Skin epidermis (tissue), 12 donors: ENCODE data around the gene CHRND.

Experiments used
- H3K27ac ChIP-seq, 21 experiments: fragments of 200-600 bp; sonication (generic) in 11 of 21; one replicate each; pipeline ENCODE4 v1.5.0; 2020; ENCODE audit warnings: mild to moderate bottlenecking in 3 of 21, inconsistent platforms in 2 of 21, moderate library complexity in 2 of 21
- H3K4me3 ChIP-seq, 7 experiments: fragments of 200-600 bp; sonication (generic) in 2 of 7; one replicate each; pipeline ENCODE4 v1.5.0; 2020; ENCODE audit warnings: inconsistent platforms in 2 of 7, mild to moderate bottlenecking in 2 of 7, moderate library complexity in 1 of 7

The CHRND gene

DNA sequence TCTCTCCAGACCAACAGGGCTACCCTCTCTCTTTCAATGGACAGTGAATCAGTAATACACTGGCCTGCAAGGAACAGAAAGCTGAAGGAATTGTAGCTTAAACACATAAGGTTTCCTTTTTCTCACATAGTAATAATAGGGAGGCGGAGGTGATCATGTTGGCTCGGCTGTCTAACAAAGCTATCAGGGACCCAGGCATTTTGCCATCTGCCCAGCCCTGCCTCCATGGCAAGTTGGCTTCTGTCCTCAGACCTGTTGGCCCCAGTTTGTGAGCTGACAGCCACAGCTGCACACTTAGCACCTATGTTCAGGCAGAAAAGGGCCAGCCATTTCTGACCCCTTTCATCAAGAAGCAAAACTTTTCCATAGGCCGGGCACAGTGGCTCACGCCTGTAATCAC, 11.5 kb downstream of the CHRND start:
- no peak overlapping the region for H3K4me3 ChIP-seq
- H3K27ac ChIP-seq = no peak overlapping the region

DNA sequence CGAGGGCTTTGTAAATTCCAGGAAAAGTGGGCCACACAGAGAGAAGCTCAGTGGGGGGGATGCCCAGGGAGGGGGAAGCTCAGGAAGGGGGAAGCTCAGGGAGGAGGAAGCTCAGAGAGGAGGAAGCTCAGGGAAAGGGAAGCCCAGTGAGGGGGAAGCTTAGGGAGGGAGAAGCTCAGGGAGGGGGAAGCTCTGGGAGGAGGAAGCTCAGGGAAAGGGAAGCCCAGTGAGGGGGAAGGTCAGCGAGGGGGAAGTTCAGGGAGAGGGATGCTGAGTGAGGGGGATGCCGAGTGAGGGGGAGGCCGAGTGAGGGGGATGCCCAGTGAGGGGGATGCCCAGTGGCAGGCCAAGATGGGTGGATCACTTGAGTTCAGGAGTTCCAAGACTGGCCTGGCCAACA, 12.7 kb downstream of the CHRND start:
- no peak overlapping the region for H3K4me3 ChIP-seq
- no peak overlapping the region for H3K27ac ChIP-seq

DNA sequence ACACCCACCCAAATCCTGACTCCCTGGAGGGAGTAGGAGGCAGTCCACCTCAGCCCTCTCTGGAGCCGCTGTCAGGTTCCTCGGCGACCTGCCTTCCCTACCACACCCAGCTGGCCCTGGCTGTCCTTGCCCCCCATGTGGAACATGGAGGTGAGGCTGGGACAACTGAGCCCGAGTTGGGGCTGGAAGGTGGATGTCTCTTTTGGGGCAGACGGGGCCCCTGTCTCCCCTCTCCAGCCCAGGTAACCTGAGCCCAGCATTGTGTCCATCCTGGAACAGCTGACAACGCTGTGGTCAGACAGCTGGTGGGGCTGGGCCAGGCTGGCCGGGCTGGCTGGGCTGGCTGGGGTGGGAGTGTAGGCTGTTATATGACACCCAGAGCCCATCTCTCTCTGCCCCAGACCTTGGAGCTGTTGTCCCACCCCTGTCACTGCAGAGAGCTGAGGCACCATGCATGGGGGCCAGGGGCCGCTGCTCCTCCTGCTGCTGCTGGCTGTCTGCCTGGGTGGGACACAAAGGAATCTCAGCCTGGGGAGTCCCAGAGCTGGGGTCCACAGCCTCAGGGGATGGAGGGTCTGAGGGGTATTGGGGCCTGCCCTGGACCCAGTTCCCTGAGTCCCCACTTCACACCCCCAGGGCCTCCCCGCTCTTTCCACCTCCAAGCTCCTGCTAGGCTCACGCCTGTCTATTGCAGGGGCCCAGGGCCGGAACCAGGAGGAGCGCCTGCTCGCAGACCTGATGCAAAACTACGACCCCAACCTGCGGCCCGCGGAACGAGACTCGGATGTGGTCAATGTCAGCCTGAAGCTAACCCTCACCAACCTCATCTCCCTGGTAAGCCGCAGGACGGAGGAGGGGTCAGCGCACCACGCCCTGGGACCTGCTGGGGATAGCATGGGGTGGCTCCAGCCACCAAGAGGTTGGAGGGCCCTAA, 13.6 kb downstream of the CHRND start, which contains the start of gene CHRNG:
Gene CHRNG, plus strand, starts transcription at position 395 of the 934 bp plus-strand sequence. Its CDS starts 56 bp downstream, at position 451.
- Histone ChIP-seq H3K27ac (no peak within 1 kb of the TSS), H3K4me3 (no peak within 1 kb of the TSS)

DNA sequence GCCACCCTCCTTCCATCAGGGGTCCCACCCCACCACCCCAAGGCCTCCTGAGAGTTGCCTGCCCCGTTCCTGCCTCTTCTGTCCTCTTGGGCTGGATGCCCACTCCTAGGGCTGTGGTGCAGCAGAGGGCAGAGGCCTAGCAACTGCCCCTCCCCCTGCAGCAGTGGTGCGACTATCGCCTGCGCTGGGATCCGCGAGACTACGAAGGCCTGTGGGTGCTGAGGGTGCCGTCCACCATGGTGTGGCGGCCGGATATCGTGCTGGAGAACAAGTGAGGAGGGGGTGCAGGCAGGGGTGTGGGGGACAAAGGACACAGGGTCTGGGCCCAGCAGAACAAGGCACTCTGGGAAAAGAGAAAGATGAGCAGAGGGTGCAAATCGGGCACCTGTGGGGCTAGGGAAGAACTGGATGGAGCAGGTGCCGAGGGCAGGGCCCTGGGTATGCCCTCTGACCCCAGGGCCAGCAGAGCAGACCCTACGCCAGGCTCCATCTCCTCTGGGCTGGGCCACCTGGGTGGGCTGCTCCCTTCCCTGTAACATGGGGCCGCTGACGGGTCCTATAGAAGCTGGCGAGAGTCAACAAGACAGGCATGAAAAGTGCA, 14.6 kb downstream of the CHRND start:
- Histone ChIP-seq H3K27ac (no peak overlapping the region), H3K4me3 (no peak overlapping the region)

DNA sequence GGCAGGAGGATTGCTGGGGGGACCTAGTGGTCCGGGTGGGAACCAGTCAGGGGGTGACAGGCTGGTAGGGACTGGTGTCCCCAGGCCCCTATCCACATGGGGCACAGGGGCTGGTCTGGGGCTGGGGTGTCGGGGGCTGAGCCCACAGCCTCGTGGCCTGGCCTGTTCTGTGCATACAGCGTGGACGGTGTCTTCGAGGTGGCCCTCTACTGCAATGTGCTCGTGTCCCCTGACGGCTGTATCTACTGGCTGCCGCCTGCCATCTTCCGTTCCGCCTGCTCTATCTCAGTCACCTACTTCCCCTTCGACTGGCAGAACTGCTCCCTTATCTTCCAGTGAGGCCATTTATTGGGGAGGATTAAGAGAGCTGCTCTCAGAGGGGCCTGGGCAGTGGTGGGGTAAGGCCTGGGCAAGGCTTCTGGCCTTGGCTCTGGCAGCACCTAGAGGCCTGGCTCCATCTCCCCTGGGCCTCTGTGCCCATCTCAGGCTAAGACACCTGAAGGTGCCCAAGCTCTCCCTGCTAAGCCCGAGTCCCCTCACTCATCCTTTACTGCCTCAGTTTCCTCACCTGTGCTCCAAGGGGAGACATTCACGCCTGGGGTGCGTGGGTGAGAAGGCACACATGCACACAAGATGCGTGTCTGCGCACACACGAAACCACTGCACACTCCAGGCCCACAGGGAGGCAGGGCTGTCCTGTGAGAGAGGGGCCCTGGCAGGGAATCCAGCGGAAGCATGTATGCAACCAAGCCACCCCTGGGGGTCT, 15.4 kb downstream of the CHRND start:
- Histone ChIP-seq H3K27ac (no peak overlapping the region), H3K4me3 (no peak overlapping the region)

DNA sequence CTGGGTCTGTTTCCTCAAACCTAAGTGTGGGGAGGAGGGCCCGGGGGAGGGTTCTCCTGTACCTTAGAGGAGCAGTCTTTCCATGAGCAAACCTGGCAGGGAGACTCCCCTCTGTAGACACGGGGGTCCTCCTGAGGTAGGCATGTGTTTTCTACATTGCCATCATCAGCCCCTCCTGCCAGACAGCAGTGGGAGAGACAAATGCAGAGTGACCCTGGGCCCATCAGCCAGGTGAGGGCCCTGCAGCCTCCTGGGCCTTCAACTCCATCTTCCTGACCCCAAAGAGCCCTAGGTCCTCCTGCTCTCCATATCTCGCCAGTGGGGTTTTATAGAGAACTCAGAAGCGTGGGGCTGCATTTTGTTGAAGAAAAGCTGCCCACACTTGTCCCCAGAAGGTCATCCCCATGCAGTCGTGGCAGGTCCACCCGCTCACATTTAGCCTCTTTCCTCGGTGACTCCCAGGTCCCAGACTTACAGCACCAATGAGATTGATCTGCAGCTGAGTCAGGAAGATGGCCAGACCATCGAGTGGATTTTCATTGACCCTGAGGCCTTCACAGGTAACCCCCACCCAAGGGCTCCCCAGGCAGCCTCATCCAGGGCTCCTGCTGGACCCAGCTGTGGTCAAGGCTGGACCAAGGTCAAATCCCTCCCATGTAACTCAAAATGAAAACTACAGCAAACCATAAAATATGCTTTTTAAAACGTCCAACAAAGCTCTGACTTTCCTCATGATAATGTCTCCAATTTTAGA, 16.2 kb downstream of the CHRND start:
- H3K4me3 ChIP-seq = no peak overlapping the region
- H3K27ac ChIP-seq = no peak overlapping the region

DNA sequence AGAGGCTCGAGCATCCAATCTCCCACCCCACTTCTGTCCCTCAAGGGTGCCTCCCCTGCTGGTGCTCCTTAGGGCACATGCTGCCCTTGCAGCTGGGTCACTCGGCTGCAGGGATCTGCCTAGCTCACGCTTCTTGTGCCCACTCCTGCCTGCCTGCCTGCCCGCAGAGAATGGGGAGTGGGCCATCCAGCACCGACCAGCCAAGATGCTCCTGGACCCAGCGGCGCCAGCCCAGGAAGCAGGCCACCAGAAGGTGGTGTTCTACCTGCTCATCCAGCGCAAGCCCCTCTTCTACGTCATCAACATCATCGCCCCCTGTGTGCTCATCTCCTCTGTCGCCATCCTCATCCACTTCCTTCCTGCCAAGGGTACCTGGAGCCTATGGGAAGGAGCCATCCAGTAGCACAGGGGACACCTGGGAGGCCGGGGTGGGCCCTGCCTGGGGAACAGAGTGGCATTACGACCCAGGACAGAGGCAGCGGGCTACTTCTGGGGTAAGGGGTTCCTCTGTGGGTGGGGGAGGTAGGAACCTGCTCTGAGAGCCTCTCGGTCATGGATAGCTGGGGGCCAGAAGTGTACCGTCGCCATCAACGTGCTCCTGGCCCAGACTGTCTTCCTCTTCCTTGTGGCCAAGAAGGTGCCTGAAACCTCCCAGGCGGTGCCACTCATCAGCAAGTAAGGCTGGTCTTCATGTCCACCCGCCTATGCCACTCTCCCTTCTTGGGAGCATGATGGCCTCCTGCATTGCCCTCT, 16.9 kb downstream of the CHRND start:
- Histone ChIP-seq H3K27ac (no peak overlapping the region), H3K4me3 (no peak overlapping the region)

DNA sequence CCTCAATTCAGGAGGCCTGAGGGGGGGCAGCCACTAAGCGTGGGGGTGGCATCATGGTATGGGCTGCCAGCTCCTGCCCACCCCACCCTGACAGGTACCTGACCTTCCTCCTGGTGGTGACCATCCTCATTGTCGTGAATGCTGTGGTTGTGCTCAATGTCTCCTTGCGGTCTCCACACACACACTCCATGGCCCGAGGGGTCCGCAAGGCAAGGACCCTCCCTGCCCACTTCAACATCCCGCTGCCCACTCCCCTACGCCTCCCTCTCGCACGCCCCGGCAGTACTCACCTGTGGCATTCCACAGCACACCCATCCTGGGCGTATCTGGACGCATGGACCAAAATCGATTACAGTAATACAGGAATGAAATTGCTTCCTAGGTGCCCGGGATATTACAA, 17.5 kb downstream of the CHRND start:
- H3K4me3 ChIP-seq = no peak overlapping the region
- no peak overlapping the region for H3K27ac ChIP-seq

DNA sequence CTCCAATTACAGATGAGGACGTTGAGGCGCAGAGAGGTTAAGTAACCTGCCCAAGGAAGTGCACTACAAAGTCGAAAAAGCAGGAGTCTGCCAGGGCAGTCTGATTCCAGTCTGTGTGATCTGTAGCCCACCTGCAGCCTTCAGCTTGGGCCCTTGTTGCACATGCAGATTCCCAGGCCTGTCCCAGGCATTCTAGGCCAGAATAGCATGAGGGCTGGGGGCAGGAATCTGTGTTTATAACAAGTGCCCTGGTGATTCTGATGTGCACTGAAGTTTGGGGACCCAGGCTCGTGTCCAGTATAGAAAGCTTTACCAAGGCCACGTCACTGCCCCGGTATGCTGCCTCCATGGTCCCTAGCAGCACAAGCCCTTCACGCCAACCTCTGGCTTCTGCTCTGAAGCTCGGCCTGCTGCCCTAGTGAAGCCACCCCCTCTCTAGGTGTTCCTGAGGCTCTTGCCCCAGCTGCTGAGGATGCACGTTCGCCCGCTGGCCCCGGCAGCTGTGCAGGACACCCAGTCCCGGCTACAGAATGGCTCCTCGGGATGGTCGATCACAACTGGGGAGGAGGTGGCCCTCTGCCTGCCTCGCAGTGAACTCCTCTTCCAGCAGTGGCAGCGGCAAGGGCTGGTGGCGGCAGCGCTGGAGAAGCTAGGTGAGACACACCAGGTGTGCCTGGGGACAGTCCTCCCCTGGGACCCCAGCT, 18.1 kb downstream of the CHRND start:
- H3K27ac ChIP-seq = no peak overlapping the region
- H3K4me3 ChIP-seq = no peak overlapping the region

DNA sequence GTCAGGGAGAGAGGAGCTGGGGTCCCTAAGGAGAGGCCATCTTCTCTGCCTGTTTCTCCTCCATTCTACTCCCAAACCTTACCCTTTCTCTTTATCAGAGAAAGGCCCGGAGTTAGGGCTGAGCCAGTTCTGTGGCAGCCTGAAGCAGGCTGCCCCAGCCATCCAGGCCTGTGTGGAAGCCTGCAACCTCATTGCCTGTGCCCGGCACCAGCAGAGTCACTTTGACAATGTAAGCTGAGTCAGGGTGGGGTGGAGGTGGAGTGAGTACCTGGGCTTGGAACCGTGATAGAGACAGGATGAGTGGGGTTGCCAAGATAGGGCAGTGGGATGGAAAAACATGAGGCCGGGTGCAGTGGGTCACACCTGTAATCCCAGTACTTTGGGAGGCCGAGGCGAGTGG, 18.7 kb downstream of the CHRND start:
- no peak overlapping the region for H3K27ac ChIP-seq
- no peak overlapping the region for H3K4me3 ChIP-seq

DNA sequence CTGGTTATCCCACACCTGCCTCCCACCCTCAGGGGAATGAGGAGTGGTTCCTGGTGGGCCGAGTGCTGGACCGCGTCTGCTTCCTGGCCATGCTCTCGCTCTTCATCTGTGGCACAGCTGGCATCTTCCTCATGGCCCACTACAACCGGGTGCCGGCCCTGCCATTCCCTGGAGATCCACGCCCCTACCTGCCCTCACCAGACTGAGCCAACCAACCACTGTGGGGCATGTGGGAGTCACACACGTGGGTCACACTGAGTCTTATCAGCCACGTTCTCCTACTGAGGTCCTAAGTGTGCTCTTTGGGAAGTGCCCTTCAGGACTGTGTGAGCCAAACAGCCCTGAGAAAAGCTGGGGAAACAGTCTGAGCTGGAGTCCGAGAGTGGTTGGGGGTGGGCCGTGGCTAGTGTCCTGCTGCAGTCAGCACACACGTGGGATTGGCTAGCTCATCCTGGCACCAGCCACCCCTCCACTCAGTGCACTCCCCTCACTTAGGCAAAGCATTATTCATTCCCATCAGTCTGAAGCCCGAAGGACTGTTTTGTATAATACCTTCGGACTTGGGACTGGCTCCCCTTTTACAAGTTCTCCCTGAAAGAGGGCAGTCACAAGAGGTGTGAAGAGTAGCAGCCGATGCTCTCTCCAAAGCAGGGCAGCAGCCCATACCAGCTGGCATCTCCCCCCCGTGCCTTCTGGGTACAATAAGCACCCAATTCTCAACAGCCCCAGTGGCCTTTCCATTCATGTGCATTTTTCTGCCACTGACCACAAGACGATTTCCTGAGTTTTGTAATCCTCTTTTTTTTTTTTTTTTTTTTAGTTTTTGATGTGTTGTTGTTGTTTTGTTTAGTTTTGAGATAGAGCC, 19.8 kb downstream of the CHRND start:
- no peak overlapping the region for H3K27ac ChIP-seq
- H3K4me3 ChIP-seq = no peak overlapping the region

DNA sequence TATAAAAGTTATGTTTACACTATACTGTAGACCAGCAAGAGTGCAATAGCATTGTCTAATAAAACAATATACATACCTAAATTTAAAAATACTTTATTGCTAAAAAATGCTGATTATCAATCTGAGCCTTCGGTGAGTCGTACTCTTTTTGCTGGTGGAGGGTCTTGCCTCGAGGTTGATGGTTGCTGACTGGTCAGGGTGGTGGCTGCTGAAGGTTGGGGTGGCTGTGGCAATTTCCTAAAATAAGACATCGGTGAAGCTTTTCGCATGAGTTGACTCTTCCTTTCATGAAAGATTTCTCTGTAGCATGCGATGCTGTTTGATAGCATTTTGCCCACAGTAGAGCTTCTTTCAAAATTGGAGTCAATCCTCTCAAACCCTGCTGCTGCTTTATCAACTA, 22.0 kb downstream of the CHRND start:
- Histone ChIP-seq H3K27ac (no peak overlapping the region), H3K4me3 (no peak overlapping the region)

DNA sequence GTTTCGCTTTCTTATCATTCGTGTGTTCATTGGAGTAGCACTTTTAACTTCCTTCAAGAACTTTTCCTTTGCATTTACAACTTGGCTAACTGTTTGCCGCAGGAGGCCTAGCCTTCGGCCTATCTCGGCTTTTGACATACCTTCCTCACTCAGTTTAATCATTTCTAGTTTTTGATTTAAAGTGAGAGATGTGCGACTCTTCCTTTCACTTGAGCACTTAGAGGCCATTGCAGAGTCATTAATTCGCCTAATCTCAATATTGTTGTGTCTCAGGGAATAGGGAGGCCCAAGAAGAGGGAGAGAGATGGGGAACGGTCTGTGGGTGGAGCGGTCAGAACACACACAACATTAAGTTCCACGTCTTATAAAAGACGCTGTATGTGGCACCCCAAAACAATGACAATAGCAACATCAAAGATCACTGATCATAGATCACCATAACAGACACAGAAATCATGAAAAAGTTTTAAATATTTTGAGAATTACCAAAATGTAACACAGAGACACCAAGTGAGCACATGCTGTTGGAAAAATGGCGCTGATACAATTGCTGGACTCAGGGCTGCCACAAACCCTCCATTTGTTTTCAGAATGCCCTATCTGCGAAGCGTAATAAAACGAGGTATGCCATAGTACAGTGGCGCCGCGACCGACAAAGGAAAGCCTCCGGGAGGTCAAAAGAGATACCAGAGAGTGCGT, 23.8 kb downstream of the CHRND start:
- H3K4me3 ChIP-seq = peak overlapping the region; percentile 73 to 97 (median 83)
- peak overlapping the region; percentile 94 to 100 (median 98) for H3K27ac ChIP-seq

DNA sequence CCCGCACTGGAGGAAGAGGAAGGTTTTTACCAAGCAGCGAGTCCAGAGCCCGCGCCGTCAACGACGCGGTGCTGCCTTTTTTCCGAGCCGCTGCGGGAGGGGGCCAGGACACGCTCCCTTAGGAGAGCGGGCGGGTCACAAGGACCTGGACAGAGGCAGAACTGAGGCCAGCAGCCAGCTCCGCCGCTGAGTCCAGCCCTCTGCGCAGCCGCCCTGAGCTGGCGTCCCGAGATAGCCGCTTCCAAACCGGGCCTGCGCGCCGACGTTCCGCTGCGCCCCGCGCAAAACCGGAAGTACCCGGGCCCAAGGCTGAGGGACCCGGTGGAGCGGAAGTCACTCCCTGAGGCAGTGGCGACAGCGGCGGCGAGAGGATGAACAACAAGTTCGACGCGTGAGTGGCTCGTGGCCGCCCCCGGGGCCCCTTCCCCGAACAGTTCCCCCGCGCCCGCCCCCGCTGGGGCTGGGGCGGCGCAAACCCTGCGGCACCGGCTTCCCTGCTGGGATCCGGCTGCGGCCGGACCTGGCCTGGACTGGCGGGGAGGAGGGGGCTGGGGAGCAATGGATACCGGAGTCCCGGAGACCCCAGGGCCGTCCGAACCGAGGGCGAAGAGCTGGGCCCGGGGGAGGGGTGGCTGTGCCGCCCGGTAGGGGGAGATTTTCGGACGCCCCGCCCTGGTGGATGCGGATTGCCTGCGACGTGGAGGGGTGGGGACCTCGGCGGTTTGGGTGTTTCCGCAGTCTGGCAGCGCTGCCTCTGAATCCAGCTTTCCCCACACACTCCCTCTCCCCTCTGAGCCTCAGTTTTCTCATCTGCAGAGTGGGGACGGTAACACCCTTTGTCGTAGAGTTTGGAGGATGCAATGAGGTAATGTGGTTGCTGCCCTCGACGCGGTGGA, 24.6 kb downstream of the CHRND start, which contains the start of the genes EIF4E2 and TIGD1:
Gene EIF4E2, plus strand, starts transcription at position 336 of the 896 bp plus-strand sequence. Its CDS starts 36 bp downstream, at position 372.
Gene TIGD1, minus strand, starts transcription at position 204 of the 896 bp plus-strand sequence. CDS start 675 bp downstream, outside the sequence.
- Histone ChIP-seq H3K27ac (peak within 1 kb of the TSS; percentile 94 to 100 (median 98)), H3K4me3 (peak within 1 kb of the TSS; percentile 73 to 97 (median 83))

DNA sequence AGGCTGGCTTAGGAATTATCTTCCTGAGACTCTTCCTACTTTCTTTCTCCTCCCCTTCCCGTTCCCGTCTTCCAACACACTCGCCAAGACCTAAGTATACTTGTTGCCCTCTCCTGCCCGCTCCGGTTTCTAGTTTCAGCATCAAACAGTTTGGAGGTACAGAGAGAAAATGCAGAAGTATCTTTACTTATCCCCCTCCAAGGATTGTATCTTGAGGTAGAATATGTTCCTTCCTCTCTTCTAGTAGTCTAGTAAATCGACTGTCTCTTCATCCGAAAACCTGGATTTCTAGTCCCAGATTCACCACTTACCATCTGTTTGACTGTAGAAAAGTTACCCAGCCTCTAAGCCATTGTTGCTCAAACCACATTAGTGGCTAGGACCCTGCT, 25.3 kb downstream of the CHRND start:
- H3K4me3 ChIP-seq = peak overlapping the region; percentile 73 to 97 (median 83)
- peak overlapping the region; percentile 94 to 100 (median 98) for H3K27ac ChIP-seq
